GM18873 (cell line): ENCODE results near the gene OR8B4.
"Not testable (repeated sequence)": the region's sequence is repeated elsewhere in the genome, so short reads cannot be mapped to it uniquely, and the experiment has no call there.

Experiments used
- ATAC-seq: cut with Tn5 transposase; IDR thresholded peaks from one replicate; pipeline ENCODE4 v1.9.1; 2021; ENCODE audit warnings: mild to moderate bottlenecking, moderate library complexity, moderate number of reproducible peaks; ENCODE audit not compliant: unreplicated experiment, low FRiP score

OR8B4 gene

GRCh38 chr11:124424384-124424921 lies at the start of gene OR8B4:
OR8B4 (minus strand) TSS chr11:124424871; CDS start chr11:124424871, 0 bp downstream.
- ATAC-seq = no peak

GRCh38 chr11:124474079-124474478 lies 49.4 kb upstream of the OR8B4 start:
- ATAC-seq = no peak

GRCh38 chr11:124473476-124473875 lies 48.8 kb upstream of the OR8B4 start:
- ATAC-seq = no peak

DNA sequence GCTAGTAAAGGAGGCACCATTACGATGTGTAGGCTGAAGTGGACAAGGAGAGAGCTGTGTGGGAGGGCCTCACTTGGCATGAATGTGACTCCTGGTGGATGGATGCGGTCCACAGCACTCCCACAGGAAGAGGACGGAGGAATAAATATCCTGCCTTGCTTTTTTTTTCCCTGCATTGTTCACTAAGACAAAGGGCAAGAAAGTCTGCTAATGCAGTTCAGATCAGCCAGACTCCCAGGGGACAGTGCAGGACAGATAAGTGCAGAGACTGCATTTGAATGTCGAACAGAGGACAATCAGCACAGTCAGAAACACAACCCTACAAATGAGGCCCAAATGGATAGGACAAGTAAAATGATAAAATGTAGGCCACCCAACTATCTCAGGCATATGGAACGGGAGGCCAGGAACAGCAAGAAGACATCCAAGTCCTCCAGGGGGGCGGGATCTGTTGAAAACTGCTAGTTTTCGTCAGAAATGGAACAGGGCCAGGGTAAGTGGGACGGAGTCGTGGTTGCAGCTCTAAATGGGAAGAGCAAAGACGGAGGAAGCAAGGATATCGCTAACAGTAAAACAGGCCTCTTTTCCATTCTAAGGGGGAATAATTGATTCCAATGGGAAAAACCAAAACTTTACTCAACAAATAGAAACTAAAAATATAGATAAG lies 46.0 kb upstream of the OR8B4 start:
- no peak for ATAC-seq

GRCh38 chr11:124467381-124467927 lies 42.8 kb upstream of the OR8B4 start:
- no peak for ATAC-seq

DNA sequence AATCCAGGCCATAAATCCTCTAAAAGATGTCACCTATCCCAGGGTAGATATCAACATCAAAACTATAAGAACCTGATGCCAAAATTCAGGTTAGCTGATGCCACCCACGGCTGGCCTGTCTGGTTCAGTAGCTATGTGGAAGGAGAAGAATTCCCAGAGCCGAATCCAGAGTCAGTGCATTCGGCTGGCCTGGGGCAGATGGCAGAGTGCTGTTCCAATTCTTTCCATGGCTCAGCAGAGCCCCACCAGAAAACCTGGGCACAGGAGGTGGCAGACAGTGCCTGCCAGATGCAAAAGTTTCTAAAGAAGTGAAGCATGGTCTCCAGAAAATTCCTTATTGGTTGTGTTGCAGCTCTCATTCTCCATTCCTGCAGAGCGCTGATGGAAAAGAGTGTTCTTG lies 40.7 kb upstream of the OR8B4 start:
- ATAC-seq = no peak

DNA sequence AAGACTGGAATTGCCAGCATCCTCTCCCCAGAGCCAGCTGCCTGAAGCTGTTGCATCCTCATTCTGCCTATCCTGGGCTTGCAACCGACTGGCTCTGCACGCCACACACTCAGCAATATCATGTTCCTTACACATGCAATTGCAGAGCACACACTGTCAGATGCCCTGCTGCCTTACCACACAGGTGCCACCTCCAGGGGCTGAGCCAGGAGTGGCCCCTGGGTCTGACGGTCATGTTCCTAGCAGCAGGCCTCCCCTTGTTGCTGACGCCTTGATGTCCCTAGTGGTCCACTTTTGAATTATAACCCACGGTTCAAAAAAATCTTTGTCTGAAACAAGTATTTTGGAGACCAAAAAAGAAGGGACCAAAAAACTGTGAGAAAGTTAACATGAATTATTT lies 39.3 kb upstream of the OR8B4 start:
- no peak for ATAC-seq

DNA sequence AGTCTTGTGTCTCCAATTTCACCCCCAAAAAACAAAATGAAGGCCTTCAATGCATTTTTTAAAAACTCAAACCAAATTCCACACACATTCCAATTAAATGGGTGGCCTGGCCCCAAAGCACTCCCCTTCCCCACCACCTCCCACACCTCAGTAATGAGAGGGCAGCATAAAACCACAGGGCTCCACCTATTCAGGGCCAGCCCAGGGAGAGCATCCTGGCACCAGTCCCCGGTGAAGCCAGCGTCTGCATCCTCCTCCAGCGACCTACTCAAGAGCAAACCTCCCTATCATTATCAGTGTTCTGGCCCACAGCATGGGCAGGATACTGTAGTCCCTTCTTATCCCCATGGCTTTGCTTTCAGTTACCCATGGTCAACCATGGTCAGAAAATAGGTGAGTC lies 38.7 kb upstream of the OR8B4 start:
- no peak for ATAC-seq

DNA sequence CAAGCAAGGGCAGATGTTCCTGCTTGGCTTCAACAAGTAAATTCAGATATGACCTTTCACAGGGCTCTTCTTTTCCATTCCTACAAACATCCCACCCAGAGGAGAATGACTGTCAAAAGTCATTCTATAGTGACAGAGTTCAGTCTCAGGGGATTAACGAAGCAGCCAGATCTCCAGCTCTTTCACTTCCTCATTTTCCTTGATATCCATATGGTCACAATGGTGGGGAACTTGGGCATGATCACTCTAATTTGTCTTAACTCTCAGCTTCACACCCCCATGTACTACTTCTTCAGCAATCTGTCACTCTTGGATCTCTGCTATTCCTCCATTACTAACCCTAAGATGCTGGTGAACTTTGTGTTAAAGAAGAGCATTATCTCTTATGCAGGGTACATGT lies 35.8 kb upstream of the OR8B4 start:
- ATAC-seq = no peak

DNA sequence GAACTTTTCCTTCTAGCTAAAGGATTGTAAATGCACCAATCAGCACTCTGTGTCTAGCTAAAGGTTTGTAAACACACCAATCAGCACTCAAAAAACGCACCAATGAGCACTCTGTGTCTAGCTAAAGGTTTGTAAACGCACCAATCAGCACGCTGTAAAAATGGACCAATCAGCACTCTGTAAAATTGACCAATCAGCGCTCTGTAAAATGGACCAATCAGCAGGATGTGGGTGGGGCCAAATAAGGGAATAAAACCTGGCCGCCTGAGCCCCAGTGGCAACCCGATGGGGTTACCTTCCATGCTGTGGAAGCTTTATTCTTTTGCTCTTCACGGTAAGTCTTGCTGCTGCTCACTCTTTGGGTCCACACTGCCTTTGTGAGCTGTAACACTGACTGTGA lies 34.7 kb upstream of the OR8B4 start:
- ATAC-seq = not testable (repeated sequence)

DNA sequence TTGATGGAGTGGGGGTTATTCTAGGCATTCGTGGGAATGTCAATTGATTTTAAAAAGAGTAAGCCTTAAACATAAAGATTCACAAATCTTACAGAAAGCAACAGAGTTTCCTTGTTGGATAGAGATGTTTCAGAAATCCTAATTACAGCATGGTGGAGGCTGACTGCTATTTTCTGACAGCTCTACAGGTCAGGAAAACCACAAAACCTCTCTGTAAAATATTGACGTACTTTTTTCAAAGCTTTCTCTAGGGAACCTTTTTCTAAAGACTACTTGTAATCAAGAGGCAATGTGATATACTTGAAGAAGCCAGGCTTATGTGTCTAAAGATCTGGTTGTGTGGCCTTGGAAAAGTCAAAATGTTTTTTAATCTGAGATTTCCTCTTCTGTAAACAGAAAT lies 29.9 kb upstream of the OR8B4 start:
- ATAC-seq = no peak

DNA sequence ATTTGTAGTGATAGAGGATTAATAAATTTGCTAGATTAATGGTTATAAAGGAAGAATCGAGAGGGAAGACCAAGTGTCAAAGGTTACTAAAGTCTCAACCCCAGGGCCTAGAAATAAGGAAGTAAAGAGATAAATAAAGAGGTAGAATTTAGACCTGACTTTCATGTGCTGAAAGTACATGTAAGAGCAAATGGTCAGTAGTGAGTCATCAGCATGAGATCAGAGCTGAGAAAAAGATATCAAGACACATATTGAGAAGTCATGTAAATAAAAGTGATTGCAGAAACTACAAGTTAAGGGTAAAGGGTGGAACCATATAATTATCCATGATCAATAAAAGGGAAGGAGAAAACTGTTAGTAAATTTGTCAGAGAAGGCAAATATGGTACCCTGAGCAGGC lies 22.2 kb upstream of the OR8B4 start:
- ATAC-seq = no peak

GRCh38 chr11:124445646-124446150 lies 21.0 kb upstream of the OR8B4 start, which contains the start of gene OR8B8:
OR8B8 (minus strand) TSS chr11:124445696; CDS start chr11:124441085, 4,611 bp downstream.
- no peak for ATAC-seq

GRCh38 chr11:124442847-124443246 lies 18.2 kb upstream of the OR8B4 start:
- no peak for ATAC-seq

DNA sequence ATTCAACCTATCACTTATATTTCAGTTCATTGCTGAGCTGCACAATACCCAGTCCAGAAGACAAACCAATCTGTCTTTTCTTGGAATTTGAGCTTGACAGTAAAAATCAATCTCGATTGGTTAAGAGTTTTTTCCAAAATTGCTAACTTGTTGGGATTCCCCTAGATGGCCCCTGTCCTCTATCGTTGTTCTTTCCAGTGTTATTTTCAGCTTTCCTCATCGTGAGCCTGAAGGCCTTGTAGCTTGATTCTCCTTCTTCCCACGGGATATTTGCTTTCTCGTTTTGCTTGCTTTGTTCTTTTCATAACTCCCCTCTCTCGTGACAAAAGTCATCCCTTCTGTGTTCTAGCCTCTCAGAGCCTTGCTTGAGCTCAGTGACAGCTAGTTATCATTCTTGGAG lies 17.8 kb upstream of the OR8B4 start:
- no peak for ATAC-seq

GRCh38 chr11:124441519-124441918 lies 16.8 kb upstream of the OR8B4 start:
- no peak for ATAC-seq

- no peak for ATAC-seq
Observed at GRCh38 chr11:124441081-124441480, 16.4 kb upstream of the OR8B4 start.

DNA sequence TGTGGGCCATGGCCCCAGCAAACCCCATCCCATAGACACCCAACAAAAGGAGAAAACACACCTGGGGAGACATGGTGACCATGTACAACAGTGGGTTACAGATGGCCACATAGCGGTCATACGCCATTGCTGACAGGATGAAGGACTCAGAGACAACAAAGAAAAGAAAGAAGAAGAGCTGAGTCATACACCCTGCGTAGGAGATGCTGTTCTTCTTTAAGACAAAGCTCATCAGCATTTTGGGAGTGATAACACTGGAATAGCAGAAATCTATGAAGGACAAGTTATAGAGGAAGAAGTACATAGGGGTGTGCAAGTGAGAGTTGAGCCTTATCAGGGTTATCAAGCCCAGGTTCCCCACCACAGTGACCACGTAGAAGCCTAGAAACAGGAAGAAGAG lies 15.9 kb upstream of the OR8B4 start:
- no peak for ATAC-seq

DNA sequence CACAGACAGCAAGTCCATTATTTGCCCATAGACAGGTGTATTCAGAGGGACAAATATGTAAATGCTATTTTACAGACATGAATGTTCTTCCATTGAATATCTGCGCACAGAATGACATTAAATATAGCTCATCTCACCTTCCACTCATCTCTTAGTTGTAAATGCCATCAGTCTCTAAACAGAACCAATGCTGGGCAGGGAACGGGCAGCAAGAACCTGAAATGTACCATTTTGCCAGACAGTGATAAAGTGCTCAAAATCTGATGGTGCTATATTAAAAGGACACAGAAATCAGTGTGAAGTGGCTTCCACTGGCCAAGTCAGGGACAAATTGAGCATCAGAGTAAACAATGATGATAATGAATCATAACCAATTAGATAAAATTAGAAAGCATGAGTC lies 10.0 kb upstream of the OR8B4 start:
- no peak for ATAC-seq

GRCh38 chr11:124429599-124429998 lies 4.9 kb upstream of the OR8B4 start:
- no peak for ATAC-seq

DNA sequence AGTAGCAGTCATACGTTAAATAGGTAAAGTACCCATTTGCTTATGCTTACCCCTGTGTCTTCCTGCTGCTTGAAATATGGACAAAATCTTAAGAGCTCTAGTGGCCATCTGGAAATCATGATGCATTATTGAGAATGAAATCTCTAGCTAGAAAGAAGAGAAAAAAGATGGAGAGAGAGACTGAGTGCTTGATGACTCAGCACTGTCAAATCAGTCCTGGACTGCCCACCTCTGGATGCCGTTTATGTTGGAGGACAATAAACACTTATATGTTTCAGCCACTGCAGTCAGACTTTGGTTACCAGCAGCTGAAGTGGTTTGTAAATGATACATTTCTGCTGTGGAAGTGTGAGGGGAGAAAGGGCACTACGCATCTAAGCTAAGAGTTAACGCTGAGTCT lies 3.6 kb downstream of the OR8B4 start:
- no peak for ATAC-seq

DNA sequence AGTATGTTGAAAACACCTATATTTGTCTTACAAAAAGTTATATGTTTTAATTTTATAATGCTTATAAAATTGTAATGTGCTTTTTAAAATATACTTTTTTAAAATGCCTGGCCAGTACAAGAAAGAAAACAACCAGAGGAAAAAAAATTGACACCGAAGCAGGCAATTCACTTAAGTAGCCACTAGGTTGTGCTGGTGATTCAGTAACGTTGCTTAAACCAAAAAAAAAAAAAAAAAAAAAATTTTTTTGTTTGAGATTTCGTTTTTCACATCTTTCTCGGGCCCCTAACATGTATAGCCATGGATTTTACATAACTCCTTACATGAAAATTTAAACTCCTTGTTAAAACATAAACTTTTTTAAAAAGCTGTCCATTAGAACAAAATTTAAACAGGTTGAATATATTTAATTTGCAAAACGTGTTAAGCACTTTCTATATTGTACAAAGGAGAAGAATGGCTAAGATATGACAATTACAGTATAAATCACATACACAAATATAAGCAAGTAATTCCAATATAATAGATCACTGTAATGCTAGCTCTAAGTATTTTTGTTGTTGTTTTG lies 9.2 kb downstream of the OR8B4 start:
- ATAC-seq = no peak
